Smooth muscle cell (in vitro differentiated cells): ENCODE data around the gene DVL3. TPM values are rescaled to one million over a fixed set of nuclear protein-coding genes. Genes with fewer than 3 reads are reported as not detected.

Source experiments
- DNase-seq: peaks from one replicate; lab custom pipeline; 2025; ENCODE audit not compliant: unreplicated experiment; lab: John Stamatoyannopoulos, UW
- H2AFZ ChIP-seq: fragments of 200-600 bp; sonication (generic); 2 replicates; pipeline ENCODE4 v1.6.0; 2016; ENCODE audit warnings: antibody characterized with exemption, low read depth, mild to moderate bottlenecking
- H3F3A ChIP-seq: fragments of 200-600 bp; sonication (generic); 2 replicates; pipeline ENCODE4 v1.6.0; 2017; ENCODE audit warnings: antibody characterized with exemption, low read depth
- H3K27ac ChIP-seq: fragments of 200-600 bp; sonication (generic); 2 replicates; pipeline ENCODE4 v1.5.1; 2016; ENCODE audit warnings: low read depth, mild to moderate bottlenecking
- H3K27me3 ChIP-seq: fragments of 200-600 bp; sonication (generic); 2 replicates; pipeline ENCODE4 v1.6.1; 2016; ENCODE audit warnings: low read depth, mild to moderate bottlenecking
- H3K36me3 ChIP-seq: fragments of 200-600 bp; sonication (generic); 2 replicates; pipeline ENCODE4 v1.5.1; 2016; ENCODE audit warnings: low read depth
- H3K4me1 ChIP-seq: fragments of 200-600 bp; sonication (generic); 2 replicates; pipeline ENCODE4 v1.5.1; 2016; ENCODE audit warnings: low read depth
- H3K4me2 ChIP-seq: fragments of 200-600 bp; sonication (generic); 2 replicates; pipeline ENCODE4 v1.6.0; 2016; ENCODE audit warnings: mild to moderate bottlenecking
- H3K4me3 ChIP-seq: fragments of 200-600 bp; sonication (generic); 2 replicates; pipeline ENCODE4 v1.5.1; 2016; ENCODE audit warnings: mild to moderate bottlenecking
- H3K79me2 ChIP-seq: fragments of 200-600 bp; sonication (generic); 2 replicates; pipeline ENCODE4 v1.6.0; 2016; ENCODE audit warnings: low read depth, mild to moderate bottlenecking
- H3K9ac ChIP-seq: fragments of 200-600 bp; sonication (generic); 2 replicates; pipeline ENCODE4 v1.6.0; 2016; ENCODE audit warnings: low read depth
- H3K9me3 ChIP-seq: fragments of 200-600 bp; sonication (generic); replicated peaks from 2 replicates; pipeline ENCODE4 v1.5.1; 2016; ENCODE audit warnings: low read depth
- H4K20me1 ChIP-seq: fragments of 200-600 bp; sonication (generic); 2 replicates; pipeline ENCODE4 v1.6.0; 2016; ENCODE audit warnings: low read depth
- CTCF ChIP-seq: fragments of 200-600 bp; sonication (generic); IDR thresholded peaks from 2 replicates; pipeline ENCODE4 v1.5.1; 2017; ENCODE audit warnings: borderline replicate concordance, mild to moderate bottlenecking, antibody characterized with exemption; ENCODE audit not compliant: insufficient read depth, poor library complexity, severe bottlenecking
- WGBS: methylation state at CpG from one replicate; pipeline ENCODE4 v1.1.7; 2016; ENCODE audit warnings: low lambda C conversion rate; 5-methylcytosine and 5-hydroxymethylcytosine counted together
- polyA plus RNA-seq: library from polyadenylated mRNA; unstranded; fragments of >200 nt; fragmentation: Nextera tagmentation; extraction: Ambion mirVana; gene quantifications from 2 replicates; pipeline ENCODE4 v1.2.1, GENCODE V29; 2016
- total RNA-seq: library from RNA; depleted of rRNA; stranded (reverse); fragments of >200 nt; gene quantifications from 2 replicates; pipeline ENCODE4 v1.2.3, GENCODE V29; 2014

The DVL3 gene
- total and polyA plus RNA-seq, 2 experiments from 2014 or later = 42.5 to 87.7 TPM

DNA sequence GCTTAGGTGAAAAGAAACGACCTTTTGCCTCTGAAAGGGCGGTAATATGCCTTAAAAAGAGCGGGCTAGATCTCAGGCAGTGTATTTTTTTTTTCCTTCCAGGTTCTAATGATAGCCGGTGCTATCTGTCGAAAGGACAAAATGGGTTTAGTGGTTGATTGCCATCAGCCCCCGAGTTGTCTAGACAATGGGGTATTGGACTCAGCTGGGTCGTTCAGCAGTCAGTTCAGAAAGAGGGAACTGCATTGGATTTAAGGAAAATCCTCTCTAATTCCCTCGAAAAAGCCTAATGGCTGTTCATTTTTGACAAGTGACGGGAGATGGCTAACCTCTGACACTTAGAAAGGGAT, 19.3 kb upstream of the DVL3 start:
- Histone ChIP-seq H3K36me3 (no peaks in the 10 kb centered on the region), H2AFZ (peak overlapping the region; percentile 97), H3K4me3 (peak overlapping the region; percentile 81), H3K27me3 (no peaks in the 10 kb centered on the region), H3K4me1 (peaks cover 11% of the 10 kb centered on the region), H3K9me3 (no peaks in the 10 kb centered on the region), H3K79me2 (peaks cover 48% of the 10 kb centered on the region), H3F3A (peaks cover 7% of the 10 kb centered on the region), H3K27ac (peak overlapping the region; percentile 21), H3K4me2 (peak overlapping the region; percentile 86), H4K20me1 (peaks cover 8% of the 10 kb centered on the region), H3K9ac (peak overlapping the region; percentile 82)
- WGBS = 6% methylated on average over 9 of the region's 9 CpGs
- TF ChIP-seq CTCF = no peak
- DNase-seq = no peak

GRCh38 chr3:184140436-184140835, 14.7 kb upstream of the DVL3 start:
- Histone ChIP-seq H3K9ac (no peak overlapping the region), H3K9me3 (no peaks in the 10 kb centered on the region), H3K36me3 (no peaks in the 10 kb centered on the region), H4K20me1 (peaks cover 8% of the 10 kb centered on the region), H3F3A (no peaks in the 10 kb centered on the region), H3K4me3 (no peak overlapping the region), H3K4me2 (no peak overlapping the region), H3K4me1 (peaks cover 11% of the 10 kb centered on the region), H3K27ac (no peak overlapping the region), H3K79me2 (peaks cover 48% of the 10 kb centered on the region), H2AFZ (no peak overlapping the region), H3K27me3 (no peaks in the 10 kb centered on the region)
- TF ChIP-seq CTCF = no peak
- no peak for DNase-seq
- 100% methylated on average over 10 of the region's 10 CpGs for WGBS

GRCh38 chr3:184142199-184142598, 13.0 kb upstream of the DVL3 start:
- H3K4me3 ChIP-seq = no peak overlapping the region
- H3K9ac ChIP-seq = no peak overlapping the region
- H3K4me2 ChIP-seq = no peak overlapping the region
- WGBS = 99% methylated on average over 7 of the region's 7 CpGs
- no peaks in the 10 kb centered on the region for H3K36me3 ChIP-seq
- H3K4me1 ChIP-seq = no peaks in the 10 kb centered on the region
- H4K20me1 ChIP-seq = no peaks in the 10 kb centered on the region
- DNase-seq = no peak
- H3K27me3 ChIP-seq = no peaks in the 10 kb centered on the region
- no peak overlapping the region for H3K27ac ChIP-seq
- H3K9me3 ChIP-seq = no peaks in the 10 kb centered on the region
- H2AFZ ChIP-seq = no peak overlapping the region
- H3F3A ChIP-seq = no peaks in the 10 kb centered on the region
- no peak for TF ChIP-seq CTCF
- H3K79me2 ChIP-seq = peaks cover 31% of the 10 kb centered on the region

GRCh38 chr3:184143327-184143726, 11.8 kb upstream of the DVL3 start:
- Histone ChIP-seq H3K4me2 (no peak overlapping the region), H3K4me1 (no peaks in the 10 kb centered on the region), H3K9ac (no peak overlapping the region), H3K4me3 (no peak overlapping the region), H3K36me3 (no peaks in the 10 kb centered on the region), H4K20me1 (no peaks in the 10 kb centered on the region), H3F3A (no peaks in the 10 kb centered on the region), H2AFZ (no peak overlapping the region), H3K79me2 (peaks cover 19% of the 10 kb centered on the region), H3K27ac (no peak overlapping the region), H3K27me3 (no peaks in the 10 kb centered on the region), H3K9me3 (no peaks in the 10 kb centered on the region)
- DNase-seq = no peak
- WGBS = 94% methylated on average over 3 of the region's 3 CpGs
- no peak for TF ChIP-seq CTCF
